PC-9 (cell line): ENCODE measurements around the gene CCDC69.

Source experiments
- CTCF ChIP-seq: fragments of 200-600 bp; sonication (generic); conservative IDR thresholded peaks from 2 replicates; pipeline ENCODE4 v1.6.1; 2017; ENCODE audit warnings: mixed run types, antibody characterized with exemption, mild to moderate bottlenecking, moderate library complexity
- EZH2 ChIP-seq: fragments of 200-600 bp; sonication (generic); IDR thresholded peaks from 2 replicates; pipeline ENCODE4 v1.8.0; 2017; ENCODE audit warnings: antibody characterized with exemption, low read depth

GRCh38 chr5:151244206-151244605, 20.3 kb upstream of the CCDC69 start:
- no peak for TF ChIP-seq CTCF
- no peak for TF ChIP-seq EZH2
